ENCODE data around the gene VPS37D. TPM values are rescaled to one million over a fixed set of nuclear protein-coding genes. Genes with fewer than 3 reads are reported as not detected.
"Not testable (repeated sequence)": the region's sequence is repeated elsewhere in the genome, so short reads cannot be mapped to it uniquely, and the experiment has no call there.

VPS37D gene
- total RNA-seq, 1 donor from 2014 or later, result 26.1 TPM

DNA sequence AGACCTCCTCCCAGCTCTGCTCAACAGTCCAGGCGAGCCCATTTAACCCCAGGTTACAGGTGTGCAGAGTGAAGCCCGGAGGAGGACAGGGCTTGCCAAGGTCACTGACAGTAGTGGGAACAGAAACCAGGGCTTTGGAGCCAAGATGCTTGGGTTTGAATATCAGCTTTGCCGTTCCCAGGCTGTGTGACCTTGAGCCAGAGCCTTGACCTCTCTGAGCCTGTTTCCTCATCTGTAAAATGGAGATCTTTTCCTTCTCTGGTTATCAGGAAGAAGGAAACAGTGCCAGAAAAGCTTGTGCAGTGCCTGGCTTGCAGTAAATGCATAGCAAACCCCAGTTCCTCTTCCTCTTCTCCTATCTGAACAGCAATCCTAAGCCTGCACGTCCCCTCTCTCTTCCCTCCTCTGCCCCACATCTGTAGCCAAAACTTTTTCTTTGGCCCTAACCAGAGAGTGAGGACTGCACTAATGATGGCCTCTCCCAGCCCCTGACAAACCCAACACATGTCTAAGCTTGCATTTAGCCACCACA is 21.9 kb upstream of the VPS37D start:
- no peak for FAIRE-seq
- no peak for DNase-seq (ENCODE audit: low spot score in 2 of 2)

DNA sequence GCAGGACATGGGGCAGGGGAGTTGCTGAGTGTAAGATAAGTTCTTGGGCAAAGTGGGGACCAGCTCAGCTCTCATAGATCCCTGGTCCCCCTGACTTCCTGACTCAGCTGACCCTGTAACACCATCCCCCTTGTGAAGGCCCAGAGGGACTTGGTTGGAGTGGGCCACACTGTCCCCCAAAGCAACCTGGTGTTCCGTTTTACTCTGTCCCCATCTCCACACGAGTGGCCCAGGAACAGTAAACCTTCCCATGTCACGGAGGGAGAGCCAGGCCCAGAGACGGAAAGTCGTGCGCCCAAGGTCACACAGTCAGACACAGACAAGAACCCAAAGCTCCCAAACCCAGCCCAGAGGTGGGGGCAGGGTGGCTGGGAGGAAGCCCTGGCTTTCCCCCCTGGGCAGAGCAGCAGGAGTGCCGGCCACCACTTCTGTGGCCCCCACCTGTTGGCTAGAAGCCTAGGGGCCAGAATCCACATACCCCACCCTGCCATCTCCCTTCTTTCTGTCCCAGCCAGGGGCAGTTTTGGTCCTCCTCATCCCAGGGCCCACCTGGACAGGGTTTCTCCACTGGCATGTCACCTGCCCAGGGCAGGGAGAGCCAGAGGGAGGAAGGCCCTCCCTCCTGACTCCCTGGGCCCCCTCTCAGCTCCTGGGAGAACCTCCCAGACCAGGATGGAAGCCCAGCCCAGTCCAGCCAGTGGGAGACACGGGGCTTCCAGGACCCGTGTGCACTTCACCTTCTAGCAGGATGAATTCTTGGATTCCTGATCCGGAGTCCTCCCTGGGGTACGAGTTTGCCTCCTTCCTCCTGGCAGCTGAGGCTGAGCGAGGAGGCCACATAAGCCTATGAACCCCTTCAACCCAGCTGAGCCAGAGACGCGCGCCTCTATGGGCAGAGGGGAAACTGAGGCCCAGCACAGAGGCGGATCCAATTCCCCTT is 20.6 kb upstream of the VPS37D start:
- FAIRE-seq (no peak), DNase-seq (ENCODE audit: low spot score in 2 of 2) (no peak)

DNA sequence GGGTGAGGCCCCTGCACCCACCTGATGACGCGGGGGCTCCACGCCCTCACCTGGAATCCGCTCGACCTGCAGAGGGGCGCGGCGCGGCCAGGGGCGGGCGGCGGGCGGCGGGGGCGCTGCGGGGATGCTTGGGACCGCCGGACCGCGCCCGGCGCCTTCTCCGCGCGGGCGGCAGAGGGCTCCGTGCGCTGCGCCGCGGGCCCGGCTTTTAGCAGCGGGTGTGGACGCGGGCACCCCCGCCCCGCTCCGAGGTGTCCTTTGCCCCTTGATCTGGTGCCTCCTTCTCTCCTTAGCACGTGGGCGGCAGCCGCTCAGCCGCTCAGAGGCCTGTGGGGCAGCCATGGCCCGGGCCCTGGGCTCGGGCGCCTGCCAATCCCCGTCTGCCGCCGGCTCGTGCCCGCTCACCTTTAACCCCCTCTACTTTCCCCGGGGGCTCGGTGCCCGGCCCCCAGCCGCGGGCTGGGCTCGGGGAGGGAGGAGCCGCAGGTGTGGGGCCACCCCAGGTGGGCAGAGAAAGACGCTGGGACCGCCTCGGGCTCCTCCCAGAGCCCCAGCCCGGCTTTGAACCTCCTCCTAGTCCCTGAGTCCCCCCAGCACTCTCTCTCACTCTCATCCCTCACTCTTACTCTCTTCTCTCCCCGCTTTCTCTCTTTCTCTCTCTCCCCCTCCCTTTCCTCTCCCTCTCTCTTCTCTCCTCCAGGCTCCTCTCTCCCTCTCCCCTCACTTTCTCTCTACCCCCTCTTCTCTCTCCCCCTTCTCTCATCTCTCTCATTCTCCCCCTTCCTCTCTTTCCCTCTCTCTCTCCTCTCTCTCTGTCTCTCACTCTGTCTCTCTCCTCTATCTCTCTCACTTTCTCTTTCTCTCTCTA is 19.7 kb upstream of the VPS37D start:
- no peak for FAIRE-seq
- peak; percentile 51 to 71 for DNase-seq (ENCODE audit: low spot score in 2 of 2)

DNA sequence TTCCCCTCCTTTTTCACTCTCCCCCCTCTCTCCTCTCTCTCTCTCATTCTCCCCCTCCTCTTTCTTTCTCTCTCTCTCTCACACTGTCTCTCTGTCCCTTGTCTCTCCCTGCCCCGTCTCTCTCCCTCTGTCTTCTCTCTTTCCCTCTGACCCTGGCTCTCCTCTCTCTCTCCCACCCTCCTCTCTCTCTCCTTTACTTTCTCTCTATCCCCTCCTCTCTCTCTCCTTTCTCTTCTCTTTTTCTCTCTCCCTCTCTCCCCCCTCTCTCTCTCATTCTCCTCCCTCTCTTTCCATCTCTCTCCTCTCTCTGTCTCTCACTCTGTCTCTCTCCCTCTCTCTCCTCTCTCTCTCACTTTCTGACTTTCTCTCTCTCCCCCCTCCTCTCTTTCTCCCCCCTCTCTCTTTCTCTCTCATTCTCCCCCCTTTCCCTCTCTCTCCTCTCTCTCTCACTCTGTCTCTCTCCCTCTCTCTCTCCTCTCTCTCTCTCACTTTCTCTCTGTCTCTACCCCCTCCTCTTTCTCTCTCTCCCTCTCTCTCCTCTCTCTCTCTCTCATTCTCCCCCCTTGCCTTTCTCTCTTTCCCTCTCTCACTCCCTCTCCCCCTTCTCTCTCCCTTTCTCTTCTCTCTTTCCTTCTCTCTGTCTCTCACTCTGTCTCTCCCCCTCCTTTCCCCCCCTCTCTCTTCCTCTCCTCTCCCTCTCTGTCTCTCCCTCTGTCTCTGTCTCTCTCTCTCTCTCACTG is 18.9 kb upstream of the VPS37D start:
- no peak for FAIRE-seq
- DNase-seq (ENCODE audit: low spot score in 2 of 2), result no peak

DNA sequence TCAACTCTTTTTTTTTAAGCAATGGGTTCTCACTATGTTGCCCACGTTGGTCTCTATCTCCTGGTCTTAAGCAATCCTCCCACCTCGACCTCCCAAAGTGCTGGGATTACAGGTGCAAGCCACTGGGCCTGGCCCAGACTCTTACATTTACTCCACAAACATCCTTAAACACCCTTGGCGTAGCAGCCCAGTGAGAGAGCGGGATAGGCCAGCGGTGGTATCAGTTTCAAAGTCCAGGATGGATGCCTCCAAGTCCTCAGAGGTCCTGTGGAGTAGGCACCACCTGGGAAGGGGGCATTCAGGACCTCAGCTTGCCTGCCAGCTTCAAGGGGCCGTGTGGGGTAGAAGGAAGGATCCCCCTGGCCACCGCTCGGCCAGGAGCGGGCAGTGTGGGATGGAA is 18.1 kb upstream of the VPS37D start:
- FAIRE-seq (no peak), DNase-seq (ENCODE audit: low spot score in 2 of 2) (no peak)

DNA sequence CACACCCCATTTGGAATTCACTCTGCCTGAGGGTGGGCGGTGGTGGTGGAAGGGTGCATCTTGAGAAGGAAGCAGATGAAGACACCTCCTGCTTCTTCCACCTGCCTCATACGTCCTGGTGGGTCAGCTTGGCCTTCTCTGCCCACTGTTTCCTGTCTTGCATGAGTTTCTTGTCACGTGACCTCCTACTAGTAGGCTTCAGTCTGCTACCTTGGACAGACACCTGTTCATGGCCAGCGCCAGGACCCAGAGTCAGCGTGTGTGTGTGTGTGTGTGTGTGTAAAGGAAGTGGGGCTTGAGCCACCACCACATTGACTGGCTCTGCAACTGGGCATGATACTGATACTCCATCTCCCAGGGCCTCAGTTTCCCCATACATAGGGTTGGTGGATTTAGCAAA is 17.1 kb upstream of the VPS37D start:
- no peak for DNase-seq (ENCODE audit: low spot score in 2 of 2)
- no peak for FAIRE-seq

DNA sequence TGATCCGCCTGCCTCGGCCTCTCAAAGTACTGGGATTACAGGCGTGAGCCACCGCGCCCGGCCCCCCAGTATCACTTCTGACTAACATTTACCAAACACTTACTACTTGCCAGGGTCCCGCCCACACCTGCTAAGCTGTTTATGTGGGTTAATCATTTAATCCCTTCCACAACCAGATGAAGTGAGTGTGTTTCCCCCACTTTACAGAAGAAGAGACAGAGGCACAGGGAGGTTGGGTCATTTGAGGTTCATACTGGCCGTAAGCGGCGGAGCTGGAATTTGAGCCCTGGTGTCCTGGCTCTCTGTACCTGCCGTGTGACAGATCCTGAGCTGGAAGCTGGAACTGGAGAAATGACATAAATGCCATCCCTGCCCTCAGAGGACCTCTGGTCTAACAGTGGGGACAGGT is 15.1 kb upstream of the VPS37D start:
- DNase-seq (ENCODE audit: low spot score in 2 of 2), result no peak
- FAIRE-seq, result no peak

DNA sequence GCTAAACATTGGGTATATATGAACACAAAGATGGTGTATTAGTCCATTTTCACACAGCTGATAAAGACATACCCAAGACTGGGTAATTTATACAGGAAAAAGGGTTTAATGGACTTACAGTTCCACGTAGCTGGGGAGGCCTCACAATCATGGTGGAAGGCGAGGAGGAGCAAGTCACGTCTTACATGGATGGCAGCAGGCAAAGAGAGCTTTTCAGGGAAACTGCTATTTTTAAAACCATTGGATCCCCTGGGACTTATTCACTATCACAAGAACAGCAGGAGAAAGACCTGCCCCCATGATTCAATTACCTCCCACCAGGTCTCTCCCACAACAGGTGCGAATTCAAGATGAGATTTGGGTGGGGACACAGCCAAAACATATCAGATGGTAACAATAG is 12.3 kb upstream of the VPS37D start:
- not testable (repeated sequence) for DNase-seq (ENCODE audit: low spot score in 2 of 2); FAIRE-seq

DNA sequence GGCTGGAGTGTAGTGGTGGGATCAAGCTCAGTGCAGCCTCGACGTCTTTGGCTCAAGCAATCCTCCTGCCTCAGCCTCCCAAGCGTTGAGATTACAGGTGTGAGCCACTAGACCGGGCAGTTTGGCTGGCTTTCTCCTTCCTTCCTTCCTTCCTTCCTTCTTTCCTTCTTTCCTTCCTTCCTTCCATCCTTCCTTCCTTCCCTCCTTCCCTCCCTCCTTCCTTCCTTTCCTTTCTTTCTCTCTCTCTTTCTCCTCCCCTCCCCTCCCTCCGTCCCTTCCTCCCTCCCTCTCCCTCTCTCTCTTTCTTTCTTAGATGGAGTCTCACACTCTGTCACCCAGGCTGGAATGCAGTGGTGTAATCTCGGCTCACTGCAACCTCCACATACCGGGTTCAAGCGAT is 7.6 kb upstream of the VPS37D start:
- DNase-seq (ENCODE audit: low spot score in 2 of 2) (no peak), FAIRE-seq (no peak)

DNA sequence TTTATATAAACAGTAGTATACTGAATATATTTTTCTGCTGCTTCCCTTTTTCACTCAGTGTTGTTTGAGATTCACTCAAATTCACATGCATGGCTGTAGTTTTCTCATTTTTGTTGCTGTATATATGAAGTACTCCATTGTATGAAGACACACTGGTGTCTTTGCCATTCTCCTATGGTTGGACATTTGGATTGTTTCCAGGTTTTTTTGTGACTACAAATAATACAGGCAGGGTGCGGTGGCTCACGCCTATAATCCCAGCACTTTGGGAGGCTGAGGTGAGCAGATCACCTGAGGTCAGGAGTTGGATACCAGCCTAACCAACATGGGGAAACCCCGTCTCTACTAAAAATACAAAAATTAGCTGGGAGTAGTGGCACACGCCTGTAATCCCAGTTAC is 7.0 kb upstream of the VPS37D start:
- not testable (repeated sequence) for DNase-seq (ENCODE audit: low spot score in 2 of 2); FAIRE-seq

DNA sequence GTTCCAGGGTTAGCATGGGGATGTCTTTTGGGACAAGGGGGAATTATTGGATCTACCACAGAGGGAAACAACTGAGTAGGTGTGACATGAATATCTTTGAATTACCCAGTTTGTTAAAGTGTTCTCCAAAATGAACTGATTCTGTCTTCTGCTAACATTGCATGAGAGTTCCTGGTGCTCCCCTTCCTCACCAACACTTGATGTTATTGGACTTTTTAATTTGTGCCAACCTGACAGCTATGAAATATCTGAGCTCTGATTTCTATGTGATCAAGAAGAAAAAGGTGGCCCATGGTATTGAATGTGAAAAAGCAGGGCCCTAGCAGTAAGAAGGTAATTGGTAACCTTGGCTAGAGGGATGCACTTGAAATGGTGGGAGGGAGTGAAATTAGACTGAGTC is 4.6 kb upstream of the VPS37D start:
- no peak for FAIRE-seq
- DNase-seq (ENCODE audit: low spot score in 2 of 2), result no peak

DNA sequence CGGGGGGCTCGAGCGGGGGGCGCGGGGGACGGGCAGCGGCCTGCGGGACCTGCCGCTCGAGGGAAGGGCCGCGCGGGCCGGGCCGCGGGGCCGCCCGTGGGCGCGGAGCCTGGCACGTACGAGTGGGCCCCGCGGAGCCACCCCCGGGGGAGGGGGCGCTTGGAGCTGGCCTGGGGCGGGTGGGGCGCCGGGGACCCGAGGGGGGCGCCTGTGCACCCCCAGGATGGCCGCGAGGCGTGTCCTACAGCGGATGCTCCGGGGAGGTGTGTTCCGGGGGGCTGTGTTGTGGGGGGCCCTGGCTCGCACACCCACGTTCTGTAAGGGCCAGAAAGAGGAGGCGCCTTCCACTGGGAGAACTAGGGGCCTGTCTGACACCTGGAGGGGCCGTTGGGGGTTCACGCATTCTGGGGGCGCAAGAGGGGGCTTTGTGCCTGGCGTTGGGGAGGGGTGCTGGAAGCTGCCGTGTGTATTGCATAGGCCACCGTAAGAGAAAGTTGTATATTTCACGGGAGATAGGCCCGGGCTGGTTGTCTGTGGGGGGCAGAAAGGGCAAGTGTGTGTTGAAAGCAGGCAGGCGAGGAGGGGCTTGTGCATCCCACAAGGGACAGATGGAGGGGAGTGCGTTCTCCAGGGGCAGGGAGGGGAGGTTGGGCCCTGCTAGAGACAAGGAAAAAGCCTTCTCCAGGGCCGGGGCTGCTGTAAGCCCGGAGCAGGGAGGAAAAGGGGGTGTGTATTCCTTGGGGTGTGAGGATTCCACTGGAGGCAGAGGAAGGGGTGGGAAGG is 663 bp downstream of the VPS37D start:
- peak in 1 of 2 donors; percentile 58 for DNase-seq (ENCODE audit: low spot score in 2 of 2)
- no peak for FAIRE-seq

DNA sequence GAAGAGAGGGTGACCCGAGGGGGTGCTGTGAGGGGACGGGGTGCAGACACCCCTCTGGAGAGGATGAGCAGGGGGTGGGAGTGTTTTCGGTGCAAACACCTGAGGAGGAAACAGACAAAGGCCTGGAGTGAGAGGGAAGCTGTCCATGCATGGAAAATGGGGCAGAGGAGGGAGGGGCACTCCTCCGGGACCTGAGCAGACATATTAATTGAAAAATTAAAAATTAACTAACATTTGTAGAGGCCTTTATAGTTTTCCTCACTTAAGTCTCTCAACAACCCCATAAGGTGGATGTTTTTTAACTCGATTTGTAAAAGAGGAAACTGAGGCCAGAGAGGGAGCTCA is 1.2 kb downstream of the VPS37D start:
- FAIRE-seq, result no peak
- no peak for DNase-seq (ENCODE audit: low spot score in 2 of 2)

DNA sequence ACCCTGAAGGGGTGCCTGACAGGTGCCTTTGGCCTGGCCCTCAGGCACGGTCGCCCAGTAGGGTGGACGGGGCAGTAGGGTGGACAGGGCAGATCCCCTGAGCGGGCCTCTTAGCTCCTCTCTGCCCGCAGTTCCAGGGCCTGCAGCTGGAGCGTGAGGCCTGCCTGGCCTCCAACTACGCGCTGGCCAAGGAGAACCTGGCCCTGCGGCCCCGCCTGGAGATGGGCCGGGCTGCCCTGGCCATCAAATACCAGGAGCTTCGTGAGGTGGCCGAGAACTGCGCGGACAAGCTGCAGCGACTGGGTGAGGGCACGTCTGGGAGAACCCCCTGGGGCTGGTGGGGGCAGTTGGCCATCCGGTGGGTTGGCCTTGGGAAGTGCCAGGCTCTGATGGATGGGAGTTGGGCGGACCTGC is 1.7 kb downstream of the VPS37D start:
- FAIRE-seq (no peak), DNase-seq (ENCODE audit: low spot score in 2 of 2) (no peak)

DNA sequence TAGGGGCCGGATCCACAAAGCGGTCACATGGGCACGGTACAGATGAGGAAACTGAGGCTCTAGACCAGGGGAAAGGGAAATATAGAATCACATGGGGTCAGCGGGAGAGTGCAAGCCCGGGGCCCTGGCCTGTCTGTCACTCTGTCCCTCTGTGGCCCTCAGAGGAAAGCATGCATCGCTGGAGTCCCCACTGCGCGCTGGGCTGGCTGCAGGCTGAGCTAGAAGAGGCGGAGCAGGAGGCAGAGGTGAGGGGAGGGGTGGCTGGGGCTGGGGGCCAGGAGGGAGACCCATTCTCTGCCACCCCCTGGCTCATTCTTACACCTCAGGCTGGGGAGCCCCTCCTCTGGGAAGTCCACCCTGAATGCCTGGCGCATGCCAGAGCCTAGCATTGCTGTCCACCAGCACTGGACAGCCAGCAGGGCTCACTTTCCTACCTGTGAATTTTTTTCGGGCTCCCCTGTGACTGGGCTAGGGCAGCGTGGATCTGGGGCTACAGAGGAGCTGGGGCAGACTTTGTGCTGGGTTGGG is 2.3 kb downstream of the VPS37D start:
- FAIRE-seq (no peak), DNase-seq (ENCODE audit: low spot score in 2 of 2) (no peak)

DNA sequence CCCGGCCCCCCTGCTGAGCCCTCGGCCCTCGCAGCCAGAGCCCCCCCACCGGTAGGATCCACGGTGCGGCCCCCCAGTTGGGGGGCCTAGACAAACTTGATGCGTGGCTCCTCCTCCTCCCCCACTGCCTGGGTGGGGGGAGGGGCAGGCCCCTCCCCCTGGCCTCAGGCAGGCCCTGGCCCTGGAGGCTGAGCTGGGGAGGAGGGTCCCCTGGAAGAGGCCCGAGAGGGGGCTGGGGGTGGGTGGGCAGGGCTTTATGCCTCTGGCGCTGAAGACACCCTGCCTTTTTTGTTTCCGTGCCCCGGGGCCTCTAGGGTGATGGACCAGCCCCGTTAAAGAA is 3.7 kb downstream of the VPS37D start:
- FAIRE-seq (no peak), DNase-seq (ENCODE audit: low spot score in 2 of 2) (no peak)

DNA sequence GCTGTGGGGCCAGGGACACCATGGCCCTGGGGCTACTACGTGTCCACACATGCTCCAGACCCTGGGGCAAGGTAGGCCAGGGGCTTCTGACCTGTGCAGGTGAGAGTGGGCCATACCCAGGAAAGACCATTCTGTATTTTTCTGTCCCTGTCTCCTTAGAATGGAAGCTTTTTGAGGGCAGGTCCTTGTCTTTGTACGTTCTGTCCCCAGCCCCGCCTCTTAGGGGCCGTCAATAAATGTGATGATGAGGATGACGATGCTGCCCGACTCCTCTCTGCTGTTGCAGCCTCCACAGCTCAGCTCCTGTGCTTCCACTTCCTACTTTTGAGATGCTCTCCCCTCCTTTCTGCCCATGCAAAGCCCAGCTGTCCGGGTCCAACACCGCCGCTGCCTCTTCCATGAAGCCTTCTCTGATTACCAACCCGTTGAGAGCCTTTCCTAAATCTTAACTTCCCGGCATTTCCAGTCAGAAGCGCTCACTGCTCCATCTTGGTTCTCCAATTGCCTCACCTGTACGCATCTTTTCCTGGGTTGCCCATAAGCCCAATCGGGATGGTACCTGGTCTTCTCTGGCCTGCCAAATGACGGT is 4.3 kb downstream of the VPS37D start:
- no peak for FAIRE-seq
- no peak for DNase-seq (ENCODE audit: low spot score in 2 of 2)

DNA sequence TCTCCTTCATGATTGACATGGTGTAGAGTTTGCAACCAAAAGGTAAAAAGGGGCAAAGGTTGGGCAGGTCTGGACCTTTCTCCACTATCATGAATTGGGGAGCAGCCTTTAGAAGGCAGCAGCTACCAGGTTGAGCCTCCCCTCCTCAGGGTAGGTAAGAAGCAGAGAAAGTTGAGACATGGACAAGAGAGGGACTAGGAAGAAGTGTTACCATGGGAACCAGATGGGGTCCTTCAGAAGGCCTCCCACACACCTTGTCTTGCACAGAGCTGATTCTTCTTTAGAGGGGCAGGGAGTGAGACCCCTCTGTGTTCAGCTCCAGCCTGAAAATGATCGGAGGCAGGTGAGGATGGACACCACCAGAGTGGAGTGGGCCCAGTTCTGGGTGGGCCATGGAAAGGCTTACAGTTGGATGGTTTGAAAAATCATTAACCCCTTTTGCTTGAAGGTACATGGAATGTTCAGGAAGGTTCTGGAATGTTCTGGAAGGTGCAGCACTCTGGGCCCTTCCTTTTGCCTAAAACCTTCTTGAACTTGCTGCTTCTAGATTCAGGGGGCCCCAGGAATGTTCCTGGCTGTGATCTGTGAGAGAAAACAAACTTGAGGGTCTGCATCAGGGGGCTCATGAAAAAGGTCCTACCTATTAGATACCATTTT is 7.0 kb downstream of the VPS37D start:
- FAIRE-seq (no peak), DNase-seq (ENCODE audit: low spot score in 2 of 2) (no peak)

DNA sequence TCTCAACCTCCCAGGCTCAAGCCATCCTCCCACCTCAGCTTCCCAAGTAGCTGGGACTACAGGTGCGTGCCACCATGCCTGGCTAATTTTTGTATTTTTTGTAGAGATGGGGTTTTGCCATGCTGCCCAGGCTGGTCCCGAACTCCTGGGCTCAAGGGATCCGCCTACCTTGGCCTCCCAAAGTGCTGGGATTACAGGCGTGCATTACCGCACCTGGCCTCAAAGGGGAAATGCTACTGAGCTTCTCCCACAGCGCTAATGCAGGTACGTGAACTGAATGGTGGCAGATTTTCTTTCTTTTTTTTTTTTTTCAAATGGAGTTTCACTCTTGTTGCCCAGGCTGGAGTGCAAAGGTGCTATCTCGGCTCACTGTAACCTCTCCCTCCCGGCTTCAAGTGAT is 8.4 kb downstream of the VPS37D start:
- not testable (repeated sequence) for DNase-seq (ENCODE audit: low spot score in 2 of 2); FAIRE-seq

Data from frontal cortex (tissue), 4 donors.